Skin of body (tissue), 2 donors: ENCODE data around the gene AIRE. TPM values are rescaled to one million over a fixed set of nuclear protein-coding genes. Genes with fewer than 3 reads are reported as not detected.
"Not testable (repeated sequence)": the region's sequence is repeated elsewhere in the genome, so short reads cannot be mapped to it uniquely, and the experiment has no call there.

Experiments used
- DNase-seq: peaks from one replicate; lab custom pipeline; 2025; lab: John Stamatoyannopoulos, UW
- total RNA-seq: library from RNA; depleted of rRNA; stranded (reverse); fragments of >200 nt; gene quantifications from one replicate; pipeline ENCODE4 v1.2.3, GENCODE V29; 2014

Gene AIRE
- total RNA-seq, 1 donor from 2014 or later, result 0.30 TPM

GRCh38 chr21:44291078-44291935 lies 5.6 kb downstream of the AIRE start:
- no peak for DNase-seq

- DNase-seq, result no peak
These were observed 6.5 kb downstream of the AIRE start for GRCh38 chr21:44291936-44292811.

GRCh38 chr21:44292812-44293195 lies 7.1 kb downstream of the AIRE start:
- no peak for DNase-seq

DNA sequence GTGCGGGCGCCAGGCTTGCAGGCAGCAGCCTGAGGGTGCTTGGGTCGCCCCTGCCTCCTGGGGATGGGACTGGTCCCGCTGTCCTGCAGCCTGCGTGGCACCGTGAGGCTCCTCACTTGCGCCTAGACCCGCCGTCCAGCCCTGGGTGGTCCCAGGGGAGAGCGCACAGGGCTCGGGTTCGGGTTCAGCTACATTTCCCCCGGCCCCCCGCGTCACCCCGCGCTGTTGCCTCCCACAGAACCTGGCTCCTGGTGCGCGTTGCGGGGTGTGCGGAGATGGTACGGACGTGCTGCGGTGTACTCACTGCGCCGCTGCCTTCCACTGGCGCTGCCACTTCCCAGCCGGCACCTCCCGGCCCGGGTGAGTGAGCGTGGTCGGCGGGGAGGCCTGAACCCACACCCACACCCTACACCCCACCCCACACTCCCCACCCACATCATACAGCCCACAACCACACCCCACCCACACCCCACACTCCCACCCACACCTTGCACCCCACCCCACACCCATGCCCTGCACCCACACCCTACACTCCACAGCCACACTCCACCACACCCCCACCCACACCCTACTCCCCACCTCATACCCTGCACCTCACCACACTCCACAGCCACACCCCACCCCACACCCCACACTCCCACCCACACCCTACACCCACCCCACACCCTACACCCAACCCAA lies 8.0 kb downstream of the AIRE start:
- no peak for DNase-seq

DNA sequence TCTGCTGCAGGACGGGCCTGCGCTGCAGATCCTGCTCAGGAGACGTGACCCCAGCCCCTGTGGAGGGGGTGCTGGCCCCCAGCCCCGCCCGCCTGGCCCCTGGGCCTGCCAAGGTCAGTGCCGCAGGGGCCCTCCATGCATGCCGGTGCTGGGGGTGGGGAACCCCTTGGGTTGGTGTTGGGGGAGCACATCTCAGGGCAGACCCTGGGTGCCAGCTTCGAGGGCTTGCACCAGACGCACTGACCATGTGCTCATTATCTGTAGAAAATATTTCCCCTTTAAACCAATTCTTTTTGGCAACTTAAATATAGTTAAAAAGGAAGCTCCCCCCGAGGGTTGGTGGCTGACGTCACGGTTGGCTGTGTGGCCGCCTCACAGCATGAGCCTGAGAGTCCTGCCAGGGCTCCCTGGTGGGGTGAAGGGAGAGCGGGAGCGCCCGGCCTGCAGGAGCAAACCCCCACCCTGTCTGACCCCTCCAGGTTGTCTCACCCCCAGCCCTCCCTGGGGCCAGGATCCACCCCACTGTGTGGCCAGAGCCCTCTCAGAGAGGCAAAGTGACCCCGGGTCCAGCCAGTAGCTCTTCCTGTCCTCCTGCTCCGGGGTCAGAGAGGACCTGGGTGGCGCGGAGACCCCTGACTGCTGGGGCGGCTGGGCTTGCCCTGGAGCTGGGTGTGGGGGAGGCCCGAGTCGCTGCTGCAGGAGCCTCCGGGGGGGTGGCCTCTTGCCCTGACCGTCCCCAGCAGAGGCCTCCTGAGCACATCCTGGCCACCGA lies 8.9 kb downstream of the AIRE start:
- DNase-seq, result peak; percentile 31

- no peak for DNase-seq
These were observed 9.5 kb downstream of the AIRE start for GRCh38 chr21:44295163-44295573.

DNA sequence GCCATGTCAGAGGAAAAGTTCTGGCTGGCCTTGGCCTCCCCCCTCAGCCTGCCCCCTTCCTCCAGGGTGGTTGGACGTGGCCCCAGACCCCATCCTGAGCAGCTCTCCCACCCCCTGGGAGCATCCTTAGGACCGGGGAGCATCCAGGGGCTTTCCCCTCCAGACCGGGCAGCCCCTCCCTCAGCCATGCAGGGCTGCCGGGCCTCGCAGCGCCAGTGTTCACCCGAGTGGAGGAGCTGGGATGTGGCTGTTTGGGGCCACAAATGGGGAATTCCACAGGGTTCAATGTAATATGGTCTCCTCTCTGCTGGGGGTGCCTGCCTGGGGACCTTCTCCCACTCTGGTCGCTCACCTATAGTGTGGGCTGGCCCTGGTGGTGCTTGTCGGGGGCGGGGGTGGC lies 10.0 kb downstream of the AIRE start:
- DNase-seq, result peak; percentile 30

DNA sequence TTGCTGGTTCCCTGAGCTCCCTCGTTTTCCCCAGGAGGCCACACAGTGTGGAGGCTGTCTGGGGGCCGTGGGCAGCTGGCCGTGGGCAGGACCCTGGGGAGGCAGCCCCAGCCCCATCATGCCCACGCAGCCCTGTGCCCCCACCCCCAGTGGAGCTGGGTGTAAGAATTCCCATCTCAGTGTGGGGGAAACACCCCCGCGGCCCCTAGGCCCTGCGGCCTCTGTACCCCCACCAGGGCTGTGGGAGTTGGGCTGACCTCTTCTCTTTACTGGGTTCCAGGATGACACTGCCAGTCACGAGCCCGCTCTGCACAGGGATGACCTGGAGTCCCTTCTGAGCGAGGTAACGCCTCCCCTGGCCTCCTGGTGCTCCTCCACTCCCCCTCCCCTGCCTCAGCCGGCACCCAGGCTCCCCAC lies 10.4 kb downstream of the AIRE start:
- DNase-seq, result no peak

- no peak for DNase-seq
These were observed 11.2 kb downstream of the AIRE start for GRCh38 chr21:44296916-44297315.

DNA sequence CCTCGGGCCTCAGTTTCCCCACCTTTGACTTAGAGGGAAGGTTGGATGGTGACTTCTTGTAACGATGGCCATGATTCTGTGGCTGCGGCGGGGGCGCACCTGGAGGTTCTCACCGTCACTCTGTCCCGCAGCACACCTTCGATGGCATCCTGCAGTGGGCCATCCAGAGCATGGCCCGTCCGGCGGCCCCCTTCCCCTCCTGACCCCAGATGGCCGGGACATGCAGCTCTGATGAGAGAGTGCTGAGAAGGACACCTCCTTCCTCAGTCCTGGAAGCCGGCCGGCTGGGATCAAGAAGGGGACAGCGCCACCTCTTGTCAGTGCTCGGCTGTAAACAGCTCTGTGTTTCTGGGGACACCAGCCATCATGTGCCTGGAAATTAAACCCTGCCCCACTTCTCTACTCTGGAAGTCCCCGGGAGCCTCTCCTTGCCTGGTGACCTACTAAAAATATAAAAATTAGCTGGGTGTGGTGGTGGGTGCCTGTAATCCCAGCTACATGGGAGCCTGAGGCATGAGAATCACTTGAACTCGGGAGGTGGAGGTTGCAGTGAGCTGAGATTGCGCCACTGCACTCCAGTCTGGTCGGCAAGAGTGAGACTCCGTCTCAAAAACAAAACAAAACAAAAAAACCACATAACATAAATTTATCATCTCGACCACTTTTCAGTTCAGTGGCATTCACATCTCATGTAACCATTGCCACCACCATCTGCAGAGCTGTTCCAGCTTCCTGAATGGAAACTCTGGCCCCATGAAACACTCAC lies 12.0 kb downstream of the AIRE start:
- DNase-seq, result peak; percentile 88

GRCh38 chr21:44298301-44298700 lies 12.6 kb downstream of the AIRE start:
- no peak for DNase-seq

GRCh38 chr21:44299085-44299457 lies 13.4 kb downstream of the AIRE start:
- DNase-seq, result no peak

DNA sequence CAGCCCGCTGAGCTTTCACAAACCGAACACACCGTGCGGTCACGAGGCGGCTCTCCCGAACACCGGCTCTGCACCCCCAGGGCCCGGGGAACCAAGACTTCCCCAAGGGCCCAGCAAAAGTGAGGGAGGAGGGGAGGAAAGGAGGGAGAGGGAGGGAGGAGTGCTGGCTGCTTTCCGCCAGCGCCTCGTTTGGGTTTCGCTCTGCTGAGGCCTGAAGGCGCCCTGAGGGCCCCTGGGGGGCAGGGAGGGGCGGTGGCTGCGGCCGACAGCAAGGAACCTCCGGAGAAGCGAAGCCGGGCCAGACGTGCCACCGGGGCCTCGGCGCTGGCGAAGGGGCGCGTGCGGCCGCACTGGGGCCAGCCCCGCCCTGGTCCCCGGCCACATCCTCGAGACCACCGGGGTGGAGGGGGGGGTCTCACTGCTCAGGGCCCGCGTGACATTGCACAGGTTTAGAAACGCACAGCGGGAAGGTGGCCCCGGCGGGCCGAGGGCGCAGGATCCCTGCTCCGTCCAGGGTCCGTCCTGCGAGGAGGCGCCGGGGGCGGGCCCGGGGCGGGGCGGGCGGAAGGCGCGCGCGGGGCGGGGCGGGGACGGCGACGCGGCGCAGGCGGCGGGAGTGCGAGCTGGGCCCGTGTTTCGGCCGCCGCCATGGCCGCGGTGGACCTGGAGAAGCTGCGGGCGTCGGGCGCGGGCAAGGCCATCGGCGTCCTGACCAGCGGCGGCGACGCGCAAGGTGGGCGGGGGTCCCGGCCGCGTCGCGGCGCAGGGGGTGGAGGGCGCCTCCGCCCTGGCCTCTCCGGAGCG lies 14.0 kb downstream of the AIRE start, which contains the start of gene PFKL:
TSS of gene PFKL (plus strand) at position 596 of the 804 bp plus-strand sequence. CDS start at position 649, 53 bp downstream.
- DNase-seq, result peak; percentile 37

DNA sequence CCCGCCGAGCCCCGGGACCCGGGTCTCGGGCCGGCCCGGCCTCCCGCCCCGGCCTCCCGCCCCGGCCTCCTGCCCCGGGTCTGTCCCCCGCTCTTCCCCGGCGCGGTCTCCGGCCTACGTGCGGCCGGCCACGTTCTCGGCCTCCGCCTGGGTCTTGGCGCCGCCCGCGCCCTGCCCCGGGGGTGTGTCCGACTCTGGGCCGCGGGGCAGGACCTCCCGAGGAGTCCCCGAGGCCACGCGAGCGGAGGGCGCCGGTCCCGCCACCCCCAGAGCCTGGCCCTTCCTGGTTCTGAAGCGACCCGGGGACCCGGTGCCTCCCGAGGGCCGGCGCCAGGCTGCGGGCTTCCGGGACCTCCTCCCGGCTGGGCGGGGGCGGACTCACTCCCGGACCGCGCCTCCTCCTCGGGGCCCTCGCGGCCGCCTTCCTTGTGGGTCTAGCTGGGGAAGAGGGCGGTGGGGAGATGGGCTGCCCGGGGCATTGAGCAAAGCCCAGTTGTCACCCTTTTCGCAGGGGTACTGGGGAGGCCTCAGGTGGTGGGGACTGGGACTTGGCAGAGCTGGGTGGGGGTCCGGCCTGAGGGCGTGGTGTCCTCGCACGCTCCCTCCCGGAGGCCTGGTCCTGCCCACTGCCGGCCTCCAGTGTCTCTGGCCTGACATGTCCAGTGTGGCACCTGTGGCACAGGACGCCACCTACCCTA lies 14.7 kb downstream of the AIRE start:
- DNase-seq, result peak; percentile 24

DNA sequence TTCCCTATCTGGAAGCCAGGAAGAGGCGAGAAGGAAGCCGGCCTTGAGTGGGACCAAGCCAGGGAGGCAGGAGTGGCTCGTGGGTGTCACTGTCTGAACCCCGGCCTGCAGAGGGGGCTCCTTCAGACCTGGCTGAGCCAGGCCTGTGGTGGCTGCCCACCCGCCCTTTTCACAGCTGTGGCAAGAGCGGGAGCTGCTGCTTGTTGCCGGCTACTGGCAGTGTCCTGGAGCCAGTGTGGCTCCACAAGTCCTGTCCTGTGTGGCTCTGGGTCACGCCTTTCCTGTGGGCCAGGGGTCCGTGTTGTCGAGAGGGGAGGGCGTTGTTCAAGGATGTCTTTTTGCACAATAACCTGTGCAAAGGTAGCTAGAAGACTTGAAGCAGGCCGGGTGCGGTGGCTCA lies 15.5 kb downstream of the AIRE start:
- DNase-seq, result no peak

DNA sequence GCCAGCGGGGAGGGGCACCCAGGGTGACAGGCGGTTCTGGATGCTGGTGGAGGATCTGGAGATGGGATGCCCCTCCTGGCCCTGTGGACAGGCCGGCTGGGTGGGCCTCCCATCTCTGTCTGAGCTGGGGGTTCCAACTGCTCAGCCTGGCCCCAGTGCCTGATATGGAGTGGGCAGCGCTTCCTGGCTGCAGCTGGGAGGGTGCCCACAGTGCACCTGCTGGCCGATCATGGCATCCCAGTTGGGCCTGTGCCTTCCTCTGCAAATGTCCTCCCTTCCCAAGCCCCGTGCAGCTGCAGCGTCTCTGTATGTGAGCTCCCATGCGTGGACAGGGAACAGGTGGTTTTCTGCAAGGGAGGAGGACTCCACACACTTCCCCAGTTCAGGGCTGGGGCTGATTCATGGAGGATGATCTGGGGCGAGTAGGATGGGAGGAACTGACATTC lies 16.3 kb downstream of the AIRE start:
- DNase-seq, result no peak

DNA sequence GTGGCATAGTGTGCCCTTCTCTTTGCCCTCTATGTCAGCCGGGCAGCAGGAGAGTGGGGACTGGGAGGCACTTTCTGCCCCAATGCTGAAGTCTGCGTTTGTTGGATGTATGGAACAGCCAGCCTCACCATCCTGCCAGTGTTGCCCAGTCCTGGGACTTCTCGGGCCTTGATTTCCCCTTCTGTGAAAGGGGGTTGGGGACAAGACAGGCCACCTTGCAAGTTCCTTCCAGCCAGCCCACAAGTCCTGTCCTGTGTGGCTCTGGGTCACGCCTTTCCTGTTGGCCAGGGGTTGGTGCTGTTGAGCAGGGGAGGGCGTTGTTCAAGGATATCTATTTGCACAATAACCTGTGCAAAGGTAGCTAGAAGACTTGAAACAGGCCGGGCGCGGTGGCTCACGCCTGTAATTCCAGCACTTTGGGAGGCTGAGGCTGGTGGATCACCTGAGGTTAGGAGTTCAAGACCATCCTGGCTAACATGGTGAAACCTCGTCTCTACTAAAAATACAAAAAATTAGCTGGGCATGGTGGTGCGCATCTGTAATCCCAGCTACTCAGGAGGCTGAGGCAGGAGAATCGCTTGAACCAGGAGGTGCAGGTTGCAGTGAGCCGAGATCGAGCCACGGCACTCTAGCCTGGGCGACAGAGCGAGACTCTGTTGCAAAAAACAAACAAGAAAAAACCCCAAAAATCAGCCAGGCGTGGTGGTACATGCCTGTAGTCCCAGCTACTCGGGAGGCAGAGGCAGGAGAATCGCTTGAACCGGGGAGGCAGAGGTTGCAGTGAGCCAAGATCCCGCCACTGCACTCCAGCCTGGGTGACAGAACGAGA lies 17.1 kb downstream of the AIRE start:
- DNase-seq, result not testable (repeated sequence)

GRCh38 chr21:44303490-44303981 lies 17.9 kb downstream of the AIRE start:
- DNase-seq, result no peak
